Testis (tissue), 3 donors: Measurements from ENCODE around the gene NOL4L. TPM values are rescaled to one million over a fixed set of nuclear protein-coding genes. Genes with fewer than 3 reads are reported as not detected.
A peak's percentile ranks its signal among the peaks of the same experiment; 100 is the strongest.

Source experiments
- DNase-seq: peaks from one replicate; pipeline ENCODE4 v3.0.0-alpha.2; 2019
- H3K27ac ChIP-seq, 2 donors: fragments of 200-600 bp; sonication (generic); one replicate each; pipeline ENCODE4 v1.5.1; 2019
- H3K27me3 ChIP-seq: fragments of 200-600 bp; sonication (generic); one replicate; pipeline ENCODE4 v1.5.1; 2019
- H3K36me3 ChIP-seq: fragments of 200-600 bp; sonication (generic); one replicate; pipeline ENCODE4 v1.5.1; 2017; ENCODE audit warnings: low read depth; ENCODE audit errors: missing control alignments
- H3K4me1 ChIP-seq: fragments of 200-600 bp; sonication (generic); one replicate; pipeline ENCODE4 v1.5.1; 2019
- H3K4me3 ChIP-seq, 2 donors: fragments of 200-600 bp; sonication (generic); one replicate each; pipeline ENCODE4 v1.5.1; 2017 to 2019
- H3K9me3 ChIP-seq: fragments of 200-600 bp; sonication (generic); one replicate; pipeline ENCODE4 v1.5.1; 2017
- CTCF ChIP-seq, 3 experiments: fragments of 450-650 bp in 2 of 3; fragments of 200-600 bp in 1 of 3; sonication (generic) in 1 of 3; IDR thresholded peaks; one replicate each; pipeline ENCODE4 v1.5.1; 2016 to 2019; ENCODE audit warnings: antibody characterized with exemption in 3 of 3, mild to moderate bottlenecking in 2 of 3, moderate library complexity in 1 of 3
- POLR2A ChIP-seq: fragments of 450-650 bp; IDR thresholded peaks from one replicate; pipeline ENCODE4 v1.6.1; 2017; ENCODE audit warnings: antibody characterized with exemption, mild to moderate bottlenecking, moderate library complexity
- WGBS, 2 donors: methylation state at CpG; one replicate each; pipeline ENCODE4 v1.1.5; 2018; 5-methylcytosine and 5-hydroxymethylcytosine counted together
- intact Hi-C: fragments of 100-400 bp; cut with DNase I; formaldehyde crosslinking; loops from one replicate; pipeline ENCODE4 v1.15.1; 2023; ENCODE audit warnings: low total_unique reads
- polyA plus RNA-seq: library from polyadenylated mRNA; stranded (reverse); fragments of 350-450 nt; fragmentation: Illumina TruSeq; extraction: RNeasy Lipid Tissue Mini Kit (QIAGEN cat#74804); gene quantifications from one replicate; pipeline ENCODE4 v1.2.3, GENCODE V29; 2014; ENCODE audit warnings: low read depth, low replicate concordance; ENCODE audit not compliant: insufficient read depth
- total RNA-seq, 2 donors: library from RNA; depleted of rRNA; stranded (reverse); fragments of >200 nt; gene quantifications; one replicate each; pipeline ENCODE4 v1.2.3, GENCODE V29; 2016

The NOL4L gene
- total and polyA plus RNA-seq, 3 donors from 2014 or later: 100.0 to 129 (median 115) TPM

GRCh38 chr20:32564921-32565734 is 20.0 kb downstream of the NOL4L start:
- no peak overlapping the region for H3K4me3 ChIP-seq
- H3K4me1 ChIP-seq: peaks cover 21% of the 10 kb centered on the region
- TF ChIP-seq POLR2A: no peak
- H3K9me3 ChIP-seq: no peaks in the 10 kb centered on the region
- WGBS, 2 donors: 60 to 67% methylated on average over 12 to 19 of the region's 19 CpGs
- intact Hi-C loops: no loop called here
- peak; percentile 55 for DNase-seq
- H3K27me3 ChIP-seq: no peaks in the 10 kb centered on the region
- no peaks in the 10 kb centered on the region for H3K36me3 ChIP-seq
- H3K27ac ChIP-seq: peak overlapping the region in 1 of 2 donors; percentile 24

- no peak for DNase-seq
- Histone ChIP-seq H3K9me3 (no peaks in the 10 kb centered on the region), H3K27ac (no peak overlapping the region), H3K36me3 (no peaks in the 10 kb centered on the region), H3K4me1 (peaks cover 21% of the 10 kb centered on the region), H3K27me3 (no peaks in the 10 kb centered on the region), H3K4me3 (no peak overlapping the region)
- intact Hi-C loops: no loop called here
- TF ChIP-seq CTCF (IDR thresholded peaks at IDR 0.05) (no peak), POLR2A (no peak)
- WGBS, 2 donors: 87 to 93% methylated on average over 6 of the region's 6 CpGs
Measured at GRCh38 chr20:32564440-32564839, 20.7 kb downstream of the NOL4L start.

GRCh38 chr20:32563311-32564272 is 21.5 kb downstream of the NOL4L start:
- Histone ChIP-seq H3K27me3 (no peaks in the 10 kb centered on the region), H3K36me3 (no peaks in the 10 kb centered on the region), H3K9me3 (no peaks in the 10 kb centered on the region), H3K4me3 (no peak overlapping the region), H3K27ac (no peak overlapping the region), H3K4me1 (peaks cover 21% of the 10 kb centered on the region)
- WGBS, 2 donors: 86 to 89% methylated on average over 16 to 25 of the region's 25 CpGs
- intact Hi-C loops: no loop called here
- TF ChIP-seq POLR2A: no peak
- TF ChIP-seq CTCF (IDR thresholded peaks at IDR 0.05): no peak
- DNase-seq: no peak

- 32 to 64% methylated on average over 5 of the region's 5 CpGs for WGBS, 2 donors
- H3K36me3 ChIP-seq: no peaks in the 10 kb centered on the region
- DNase-seq: peak; percentile 77
Measured at GRCh38 chr20:32562495-32562911, 22.6 kb downstream of the NOL4L start.

More at GRCh38 chr20:32562495-32562911, 22.6 kb downstream of the NOL4L start:
- Histone ChIP-seq H3K27me3 (no peaks in the 10 kb centered on the region), H3K9me3 (no peaks in the 10 kb centered on the region), H3K27ac (no peak overlapping the region), H3K4me3 (no peak overlapping the region), H3K4me1 (peaks cover 22% of the 10 kb centered on the region)
- intact Hi-C loops: no loop called here
- no peak for TF ChIP-seq POLR2A
- TF ChIP-seq CTCF (IDR thresholded peaks at IDR 0.05): no peak
